Left colon (tissue), 2 donors: ENCODE data around the gene CCDC183. TPM values are rescaled to one million over a fixed set of nuclear protein-coding genes. Genes with fewer than 3 reads are reported as not detected.
A peak's percentile ranks its signal among the peaks of the same experiment; 100 is the strongest.
"Not testable (repeated sequence)": the region's sequence is repeated elsewhere in the genome, so short reads cannot be mapped to it uniquely, and the experiment has no call there.

Experiments
- ATAC-seq: fragments of 200-7000 bp; cut with Tn5 transposase; one replicate; pipeline ENCODE4 v1.9.1; 2020; ENCODE audit warnings: mild to moderate bottlenecking, moderate library complexity
- DNase-seq, 2 donors: peaks; one replicate each; pipeline ENCODE4 v3.0.0-alpha.2; 2020
- intact Hi-C, 2 donors: fragments of 100-400 bp; cut with DNase I in 1 of 2; cut with micrococcal nuclease in 1 of 2; formaldehyde crosslinking; loops; one replicate each; pipeline versions ENCODE4 v1.11.2 to v1.14.0; 2022; cut with DNase I, micrococcal nuclease
- total RNA-seq, 2 donors: library from RNA; stranded (reverse); fragmentation: NEBNext Ultra II Directional; extraction: Animal tissue kit (Norgen Biotek cat#: 25700); gene quantifications; one replicate each; pipeline ENCODE4 v1.2.1, GENCODE V29; 2021
- donor health status: DM: no; HTN: no; CAD: no.
- donor health status: DM: yes; HTN: yes; CAD: no.

CCDC183 gene
- total RNA-seq, 2 donors from 2014 or later: 20.6 to 35.1 TPM

- DNase-seq (peak; percentile 66 to 67), ATAC-seq (peak; percentile 25)
- intact Hi-C loops: no loop called here
Observed at GRCh38 chr9:136793086-136793946, 2.8 kb upstream of the CCDC183 start.

- ATAC-seq (no peak), DNase-seq (no peak)
- intact Hi-C loops: no loop called here
Observed at GRCh38 chr9:136794281-136794999, 1.7 kb upstream of the CCDC183 start.

- no peak for ATAC-seq
- intact Hi-C loops: no loop called here
- no peak for DNase-seq
Observed at GRCh38 chr9:136795000-136795348, 1.2 kb upstream of the CCDC183 start.

GRCh38 chr9:136796775-136797347 is 723 bp downstream of the CCDC183 start:
- intact Hi-C loops, ATAC-seq, DNase-seq: not testable (repeated sequence)

GRCh38 chr9:136798708-136799078 is 2.6 kb downstream of the CCDC183 start:
- intact Hi-C loops: no loop called here
- ATAC-seq (no peak), DNase-seq (no peak)

GRCh38 chr9:136799079-136799853 is 3.1 kb downstream of the CCDC183 start:
- ATAC-seq: peak; percentile 55
- intact Hi-C loops: no loop called here

GRCh38 chr9:136799854-136800657 is 3.9 kb downstream of the CCDC183 start:
- peak; percentile 68 for ATAC-seq
- DNase-seq: peak; percentile 93 to 98
- intact Hi-C loops: no loop called here

More at GRCh38 chr9:136799079-136799853, 3.1 kb downstream of the CCDC183 start:
- DNase-seq: peak; percentile 86 to 88

GRCh38 chr9:136802321-136802720 is 6.2 kb downstream of the CCDC183 start:
- ATAC-seq (no peak), DNase-seq (no peak)
- intact Hi-C loops: no loop called here

- DNase-seq, intact Hi-C loops, ATAC-seq: not testable (repeated sequence)
Observed at GRCh38 chr9:136803009-136803550, 6.9 kb downstream of the CCDC183 start.

GRCh38 chr9:136803551-136804508 is 7.7 kb downstream of the CCDC183 start:
- DNase-seq (no peak), ATAC-seq (no peak)

GRCh38 chr9:136804509-136805206 is 8.5 kb downstream of the CCDC183 start:
- intact Hi-C loops: no loop called here
- ATAC-seq: no peak
- no peak for DNase-seq

More at GRCh38 chr9:136803551-136804508, 7.7 kb downstream of the CCDC183 start:
- intact Hi-C loops: no loop called here

- DNase-seq (no peak), ATAC-seq (no peak)
- intact Hi-C loops: no loop called here
Observed at GRCh38 chr9:136805207-136805740, 9.1 kb downstream of the CCDC183 start.

- ATAC-seq (no peak), DNase-seq (no peak)
- intact Hi-C loops: no loop called here
Observed at GRCh38 chr9:136806067-136806466, 9.9 kb downstream of the CCDC183 start.

GRCh38 chr9:136806631-136807201 is 10.6 kb downstream of the CCDC183 start:
- ATAC-seq (peak; percentile 4), DNase-seq (no peak)
- intact Hi-C loops: no loop called here

- intact Hi-C loops: no loop called here
- peak; percentile 71 to 80 for DNase-seq
- ATAC-seq: peak; percentile 77
Observed at GRCh38 chr9:136807281-136808074, 11.3 kb downstream of the CCDC183 start, which contains the start of gene RABL6. Gene RABL6 (plus strand): TSS chr9:136807948. CDS start chr9:136808197, 249 bp downstream.
